GM18517 (cell line): ENCODE results near the gene PRR3.

ENCODE experiments used
- ATAC-seq: cut with Tn5 transposase; IDR thresholded peaks from one replicate; pipeline ENCODE4 v1.9.1; 2021; ENCODE audit warnings: mild to moderate bottlenecking, moderate library complexity; ENCODE audit not compliant: unreplicated experiment

The PRR3 gene

DNA sequence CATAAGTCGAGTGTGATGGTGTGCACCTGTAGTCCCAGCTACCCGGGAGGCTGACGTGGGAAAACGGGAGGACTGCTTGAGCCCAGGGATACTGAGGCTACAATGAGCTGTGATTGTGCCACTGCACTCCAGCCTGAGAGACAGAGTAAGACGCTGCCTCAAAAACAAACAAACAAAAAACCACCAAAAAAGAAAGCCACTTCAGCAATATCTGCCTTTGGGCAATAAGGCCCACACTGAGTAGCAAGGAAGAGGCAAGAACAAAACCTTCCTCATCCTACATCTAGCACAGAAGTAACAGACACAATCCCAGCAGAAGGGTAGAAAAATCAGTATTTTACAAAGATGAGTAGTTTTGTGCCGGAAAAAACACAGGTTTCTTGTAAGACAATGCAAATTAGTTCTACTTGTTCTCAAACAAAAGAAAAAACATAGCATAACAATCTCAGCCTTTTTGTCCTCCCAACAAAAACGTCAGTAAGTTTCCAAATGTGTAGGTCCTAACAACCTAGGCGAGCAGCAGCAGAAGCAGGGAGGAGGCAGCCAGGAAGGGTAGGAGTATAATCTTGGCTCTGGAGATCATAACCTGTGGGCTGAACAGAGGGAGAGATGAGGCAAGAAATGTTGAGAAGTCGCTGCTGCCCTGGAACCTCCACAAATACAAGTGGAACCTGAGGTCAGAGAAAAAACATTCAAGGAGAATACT lies 54.2 kb downstream of the PRR3 start:
- no peak for ATAC-seq

GRCh38 chr6:30611856-30612194 lies 54.7 kb downstream of the PRR3 start:
- ATAC-seq = no peak

DNA sequence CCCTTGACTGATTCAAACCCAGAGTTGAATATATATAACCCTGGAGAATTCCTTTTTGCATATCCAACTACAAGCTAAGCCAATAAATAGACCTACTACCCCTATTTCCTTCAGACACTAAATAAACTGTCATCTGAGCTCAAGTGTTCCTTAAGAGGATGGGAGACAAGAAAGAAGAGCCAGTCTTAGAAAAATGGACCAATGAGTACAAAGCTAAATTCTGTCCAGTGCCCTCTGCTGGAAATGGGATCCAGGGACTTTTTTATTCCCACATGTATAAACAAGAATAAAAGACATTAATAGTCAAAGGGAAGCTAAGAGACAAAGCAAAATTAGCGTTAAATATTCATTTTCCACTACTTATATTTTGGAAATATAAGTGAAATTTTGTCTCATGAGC lies 55.1 kb downstream of the PRR3 start:
- no peak for ATAC-seq

GRCh38 chr6:30612687-30613248 lies 55.7 kb downstream of the PRR3 start:
- ATAC-seq = no peak
